ENCODE data around the gene CABP2.
"Not testable (repeated sequence)": the region's sequence is repeated elsewhere in the genome, so short reads cannot be mapped to it uniquely, and the experiment has no call there.

The CABP2 gene

DNA sequence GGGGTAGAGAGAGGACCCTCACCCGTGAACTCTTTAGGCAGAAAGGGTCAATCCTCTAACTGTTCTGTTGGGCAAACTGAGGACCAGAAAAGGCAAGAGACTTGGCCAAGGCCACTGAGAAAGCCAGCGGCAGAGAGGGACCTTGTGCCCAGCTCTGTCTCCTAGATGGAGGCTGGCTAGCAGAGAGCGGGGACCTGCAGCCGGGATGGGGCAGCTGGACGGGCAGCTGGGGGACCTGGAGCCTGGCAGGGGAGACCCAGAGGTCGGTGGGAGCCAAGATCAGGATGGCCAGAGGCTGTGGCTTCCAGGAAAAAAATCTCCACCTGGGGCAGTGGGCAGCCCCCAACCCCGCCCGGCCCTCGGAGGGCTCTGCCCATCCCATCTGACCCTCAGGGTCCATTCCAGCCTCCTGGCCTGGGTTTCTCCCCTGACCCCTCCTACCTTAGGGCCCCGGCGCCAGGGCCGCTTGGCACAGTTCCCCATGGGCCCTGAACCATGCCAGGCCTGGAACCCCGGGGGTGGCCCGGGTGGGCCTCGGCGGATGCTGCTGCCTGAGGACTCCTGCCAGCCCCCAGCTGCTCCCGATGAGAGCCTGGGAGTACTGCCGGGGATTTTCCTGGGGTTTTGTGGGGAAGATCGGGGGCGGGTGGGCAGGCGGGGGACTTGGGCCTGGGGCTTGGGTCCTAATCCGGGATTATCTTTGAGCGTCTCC is at the start of gene CABP2:
Gene CABP2, minus strand, starts transcription at position 603 of the 712 bp plus-strand sequence. Its CDS starts 120 bp downstream, at position 483.
- FAIRE-seq, result no peak
- TF ChIP-seq, protein P1, sequence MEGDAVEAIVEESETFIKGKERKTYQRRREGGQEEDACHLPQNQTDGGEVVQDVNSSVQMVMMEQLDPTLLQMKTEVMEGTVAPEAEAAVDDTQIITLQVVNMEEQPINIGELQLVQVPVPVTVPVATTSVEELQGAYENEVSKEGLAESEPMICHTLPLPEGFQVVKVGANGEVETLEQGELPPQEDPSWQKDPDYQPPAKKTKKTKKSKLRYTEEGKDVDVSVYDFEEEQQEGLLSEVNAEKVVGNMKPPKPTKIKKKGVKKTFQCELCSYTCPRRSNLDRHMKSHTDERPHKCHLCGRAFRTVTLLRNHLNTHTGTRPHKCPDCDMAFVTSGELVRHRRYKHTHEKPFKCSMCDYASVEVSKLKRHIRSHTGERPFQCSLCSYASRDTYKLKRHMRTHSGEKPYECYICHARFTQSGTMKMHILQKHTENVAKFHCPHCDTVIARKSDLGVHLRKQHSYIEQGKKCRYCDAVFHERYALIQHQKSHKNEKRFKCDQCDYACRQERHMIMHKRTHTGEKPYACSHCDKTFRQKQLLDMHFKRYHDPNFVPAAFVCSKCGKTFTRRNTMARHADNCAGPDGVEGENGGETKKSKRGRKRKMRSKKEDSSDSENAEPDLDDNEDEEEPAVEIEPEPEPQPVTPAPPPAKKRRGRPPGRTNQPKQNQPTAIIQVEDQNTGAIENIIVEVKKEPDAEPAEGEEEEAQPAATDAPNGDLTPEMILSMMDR (IDR thresholded peaks at IDR 0.05; ENCODE audit: insufficient read depth, missing control alignments), result no peak
- DNase-seq (ENCODE audit: insufficient read length, low spot score), result peak; percentile 60

DNA sequence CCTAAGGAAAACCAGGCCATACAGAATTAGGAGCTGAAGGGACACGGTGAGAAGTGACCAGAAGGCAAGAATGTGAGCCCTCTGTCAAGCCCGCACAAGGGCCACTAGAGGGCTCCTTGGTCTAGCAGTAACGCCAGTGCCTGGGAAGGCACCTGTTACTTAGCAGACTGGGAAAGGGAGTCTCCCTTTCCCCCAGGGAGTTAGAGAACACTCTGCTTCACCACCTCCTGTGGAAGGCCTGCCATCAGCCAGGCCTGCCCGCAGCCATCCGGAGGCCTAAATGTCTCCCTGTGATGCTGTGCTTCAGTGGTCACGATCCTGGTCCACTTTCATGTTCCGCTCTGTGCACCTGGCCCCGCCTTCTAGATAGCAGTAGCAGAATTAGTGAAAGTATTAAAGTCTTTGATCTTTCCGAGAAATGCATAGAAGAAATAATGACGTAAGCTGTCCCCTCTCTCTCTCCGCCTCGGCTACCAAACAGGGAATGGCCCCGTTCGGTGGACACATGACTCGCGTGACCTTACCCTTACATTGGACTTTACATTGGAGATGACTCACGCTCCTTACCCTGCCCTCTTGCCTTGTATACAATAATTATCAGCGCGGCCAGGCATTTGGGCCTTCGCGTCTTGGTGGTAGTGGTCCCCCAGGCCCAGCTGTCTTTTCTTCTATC is 49.6 kb upstream of the CABP2 start:
- no peak for DNase-seq (ENCODE audit: insufficient read length, low spot score)
- TF ChIP-seq, protein P1 (IDR thresholded peaks at IDR 0.05; ENCODE audit: insufficient read depth, missing control alignments), result peak; percentile 87
- no peak for FAIRE-seq

GRCh38 chr11:67572305-67572704 is 49.1 kb upstream of the CABP2 start:
- TF ChIP-seq, protein P1 (IDR thresholded peaks at IDR 0.05; ENCODE audit: insufficient read depth, missing control alignments), result no peak
- no peak for FAIRE-seq
- DNase-seq (ENCODE audit: insufficient read length, low spot score), result no peak

DNA sequence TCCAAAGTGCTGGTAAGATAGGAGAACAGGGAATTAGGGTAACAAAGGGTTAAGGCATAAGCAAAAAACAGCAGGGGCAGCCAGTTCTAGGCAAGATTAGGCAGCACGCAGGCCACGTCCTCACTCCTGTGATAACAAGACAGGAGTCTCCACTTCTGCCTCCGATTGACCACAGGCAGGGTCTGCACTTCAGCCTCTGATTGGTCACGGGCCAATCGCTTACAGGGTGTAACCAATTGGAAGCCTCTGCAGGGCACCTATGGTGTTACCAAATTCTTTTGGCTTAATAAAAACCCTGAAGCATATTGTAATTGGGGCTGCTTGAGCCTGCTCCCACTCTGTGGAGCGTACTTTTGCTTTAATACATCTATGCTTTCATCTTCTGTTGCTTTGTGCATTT is 48.2 kb upstream of the CABP2 start:
- FAIRE-seq (no peak), DNase-seq (ENCODE audit: insufficient read length, low spot score) (no peak)
- TF ChIP-seq, protein P1 (IDR thresholded peaks at IDR 0.05; ENCODE audit: insufficient read depth, missing control alignments), result no peak

GRCh38 chr11:67564230-67564629 is 41.0 kb upstream of the CABP2 start:
- FAIRE-seq, result no peak
- TF ChIP-seq, protein P1 (IDR thresholded peaks at IDR 0.05; ENCODE audit: insufficient read depth, missing control alignments), result no peak
- no peak for DNase-seq (ENCODE audit: insufficient read length, low spot score)

- not testable (repeated sequence) for DNase-seq (ENCODE audit: insufficient read length, low spot score); FAIRE-seq
Measured at GRCh38 chr11:67563705-67564114, 40.5 kb upstream of the CABP2 start.

DNA sequence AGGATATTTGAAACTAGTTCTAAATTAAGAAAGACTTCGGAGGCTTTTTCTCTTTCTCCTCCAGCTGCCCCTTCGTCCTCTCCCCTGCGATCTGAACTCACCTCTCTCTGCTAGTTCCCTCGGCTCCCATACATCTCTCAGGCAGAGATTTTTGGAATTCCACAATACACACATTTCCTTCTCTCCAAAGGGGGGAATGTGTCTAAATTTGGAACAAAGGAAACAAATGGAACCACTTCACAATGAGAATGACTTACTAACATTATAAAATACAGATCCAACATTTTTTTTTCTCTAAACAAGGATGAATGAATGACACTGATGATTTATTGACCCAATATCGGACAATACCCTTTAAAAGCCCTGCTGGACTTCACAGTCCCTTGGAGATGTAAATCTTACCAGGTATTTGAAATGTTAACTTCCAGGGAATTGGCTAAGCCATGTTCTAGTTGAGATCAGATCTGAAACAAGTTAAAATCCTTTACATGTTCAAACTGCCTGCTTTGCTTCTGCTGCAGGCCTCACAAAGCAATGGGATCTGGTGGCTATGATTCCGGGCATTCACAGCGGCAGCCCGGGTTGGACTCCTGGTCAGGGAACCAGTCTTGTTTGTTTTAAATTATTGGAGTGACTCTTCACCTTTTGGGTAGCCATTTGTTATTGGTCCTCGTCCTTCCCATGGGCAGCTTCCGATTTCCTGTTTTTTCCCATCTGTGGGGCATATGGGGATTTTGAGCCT is 39.9 kb upstream of the CABP2 start:
- TF ChIP-seq, protein P1 (IDR thresholded peaks at IDR 0.05; ENCODE audit: insufficient read depth, missing control alignments), result no peak
- DNase-seq (ENCODE audit: insufficient read length, low spot score) (no peak), FAIRE-seq (no peak)
